ENCODE data around the gene TMEM217.

The TMEM217 gene

DNA sequence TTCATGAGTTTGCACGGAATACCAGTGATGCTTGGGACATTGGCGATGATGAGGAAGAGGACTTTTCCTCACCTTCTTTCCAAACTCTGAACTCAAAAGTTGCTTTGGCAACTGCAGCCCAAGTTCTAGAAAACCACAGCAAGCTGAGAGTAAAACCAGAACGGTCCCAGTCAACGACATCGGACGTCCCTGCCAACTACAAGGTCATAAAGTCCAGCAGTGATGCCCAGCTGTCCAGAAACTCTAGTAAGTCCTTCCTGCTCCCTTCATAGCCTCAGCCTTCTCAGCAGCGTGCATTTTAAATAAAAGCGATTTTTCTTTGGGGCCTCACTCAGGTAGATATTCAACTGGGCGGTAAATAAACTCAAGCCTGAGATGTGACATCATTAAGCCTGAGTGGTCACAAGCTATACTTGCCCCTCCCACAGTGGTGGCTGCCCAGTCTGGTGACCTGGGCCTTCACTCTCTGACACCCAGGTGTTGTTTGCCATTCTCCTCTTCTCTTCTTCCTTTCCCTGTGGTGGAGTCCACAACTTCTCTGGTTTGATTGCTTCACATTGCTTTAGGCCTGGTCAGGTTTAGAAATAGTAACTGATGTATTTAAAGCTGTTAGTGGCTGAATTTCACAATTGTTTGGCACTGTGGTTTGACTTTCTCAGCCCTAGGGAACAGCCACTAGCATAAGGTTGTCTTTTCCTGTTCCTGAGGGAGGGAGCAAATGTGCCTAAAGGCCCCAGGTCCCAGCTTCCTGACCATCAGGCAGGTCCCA, 21.6 kb upstream of the TMEM217 start:
- DNase-seq (ENCODE audit: low read depth) = no peak

DNA sequence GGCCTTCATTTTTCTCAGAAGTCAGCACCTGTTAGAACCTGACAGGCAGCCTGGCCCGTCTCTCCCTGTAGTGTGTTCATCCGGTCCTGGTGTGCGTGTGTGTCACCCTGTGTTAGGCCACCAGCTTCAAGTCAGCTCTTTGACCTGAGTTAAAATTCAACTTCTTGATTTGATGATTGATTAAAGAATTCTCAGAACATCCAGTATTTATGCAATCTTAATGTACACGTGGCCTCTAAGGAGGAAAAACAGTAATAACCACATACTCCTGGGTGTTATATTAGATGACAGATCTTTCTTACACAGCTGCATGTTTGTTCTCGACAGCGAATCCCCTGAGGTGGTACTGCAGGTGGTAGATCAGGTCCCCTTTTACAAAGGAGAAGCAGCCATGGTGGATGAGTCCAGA, 19.1 kb upstream of the TMEM217 start:
- no peak for DNase-seq (ENCODE audit: low read depth)

DNA sequence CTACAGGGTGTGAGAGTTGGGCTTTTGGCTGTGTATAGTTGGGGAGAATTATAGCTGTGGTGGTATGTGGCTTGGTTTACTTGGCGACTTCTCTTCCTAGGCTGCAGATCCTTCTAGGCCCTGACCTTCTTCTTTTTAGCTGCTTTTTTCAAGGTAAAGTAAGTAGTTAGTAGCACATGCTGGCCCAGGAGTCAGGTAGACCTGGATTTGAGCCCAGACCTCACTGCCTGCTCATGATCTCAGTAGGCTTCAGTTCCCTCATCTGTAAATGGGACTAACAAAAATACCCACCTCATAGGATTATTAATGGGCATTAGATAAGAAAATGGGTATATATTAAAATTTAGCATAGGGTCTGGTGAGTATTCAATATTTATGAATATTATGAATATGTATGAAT, 17.4 kb upstream of the TMEM217 start:
- no peak for DNase-seq (ENCODE audit: low read depth)

DNA sequence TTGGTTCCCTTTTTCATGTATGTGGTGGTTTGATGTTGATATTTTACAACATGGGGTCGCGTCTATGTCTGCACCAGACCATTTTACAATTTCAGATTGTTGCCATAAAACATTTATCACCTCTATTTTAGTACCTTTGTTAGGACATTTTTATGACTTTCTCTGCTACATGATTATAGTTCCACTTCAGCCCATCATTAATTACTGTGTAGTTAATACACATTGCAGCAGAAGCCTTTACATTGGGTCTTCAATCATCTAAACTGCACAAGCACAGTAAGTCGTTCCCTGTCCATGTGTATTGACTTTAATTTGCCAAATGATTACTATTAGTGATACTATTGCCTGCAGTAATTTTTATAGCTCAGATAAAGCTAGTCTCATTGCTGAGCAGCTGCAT, 15.7 kb upstream of the TMEM217 start:
- no peak for DNase-seq (ENCODE audit: low read depth)

DNA sequence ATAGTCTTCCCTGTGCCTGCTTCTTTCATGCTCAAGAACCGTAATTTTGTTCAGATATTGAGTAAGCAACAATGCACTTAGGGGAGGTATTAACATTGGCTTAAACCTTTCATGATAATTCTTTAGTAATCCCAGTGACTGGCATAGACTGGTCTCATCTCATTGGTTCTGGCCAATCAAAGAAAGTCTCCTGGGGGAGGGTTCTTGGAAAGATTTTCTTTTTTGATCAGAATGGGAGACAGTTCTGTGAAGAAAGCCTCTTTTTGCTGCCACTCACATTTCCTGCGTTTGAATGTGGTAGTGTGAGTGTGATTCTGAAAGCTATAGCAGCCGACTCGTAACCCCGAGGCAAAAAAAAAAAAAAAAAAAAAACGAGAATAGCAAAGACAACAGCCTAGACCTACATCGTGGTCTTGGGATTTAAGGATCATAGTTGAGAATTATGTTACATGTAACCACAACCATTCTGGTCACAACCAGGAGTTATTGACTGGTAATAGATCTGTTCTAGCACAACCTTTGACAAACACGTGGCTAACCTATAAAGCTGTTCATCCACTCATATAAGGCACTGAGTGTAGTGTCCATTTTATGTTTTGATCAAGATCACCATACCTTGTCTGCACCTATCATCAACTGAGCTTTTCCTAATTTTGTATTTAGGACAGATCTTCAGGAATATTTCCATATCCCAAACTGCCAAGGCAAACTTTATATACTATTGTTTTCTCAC, 15.1 kb upstream of the TMEM217 start:
- no peak for DNase-seq (ENCODE audit: low read depth)

DNA sequence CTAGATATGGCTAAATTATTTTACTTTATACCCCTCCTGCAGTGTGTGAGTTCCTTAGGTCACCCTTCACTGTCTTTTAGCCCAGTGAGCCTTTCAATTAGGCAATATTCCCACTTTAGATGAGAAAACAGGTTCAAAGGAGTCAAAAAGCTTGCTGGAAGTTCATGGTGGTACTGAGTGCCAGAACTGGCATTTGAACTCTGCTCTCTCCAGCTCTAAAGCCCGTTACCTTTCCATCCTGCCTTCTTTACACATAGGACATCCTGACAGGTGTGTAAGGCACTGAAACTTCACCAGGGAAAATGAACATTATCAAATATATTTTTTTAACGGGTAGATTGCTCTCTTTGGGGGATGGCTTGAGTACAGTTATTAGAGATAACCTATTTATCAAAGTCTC, 11.2 kb upstream of the TMEM217 start:
- DNase-seq (ENCODE audit: low read depth) = no peak

DNA sequence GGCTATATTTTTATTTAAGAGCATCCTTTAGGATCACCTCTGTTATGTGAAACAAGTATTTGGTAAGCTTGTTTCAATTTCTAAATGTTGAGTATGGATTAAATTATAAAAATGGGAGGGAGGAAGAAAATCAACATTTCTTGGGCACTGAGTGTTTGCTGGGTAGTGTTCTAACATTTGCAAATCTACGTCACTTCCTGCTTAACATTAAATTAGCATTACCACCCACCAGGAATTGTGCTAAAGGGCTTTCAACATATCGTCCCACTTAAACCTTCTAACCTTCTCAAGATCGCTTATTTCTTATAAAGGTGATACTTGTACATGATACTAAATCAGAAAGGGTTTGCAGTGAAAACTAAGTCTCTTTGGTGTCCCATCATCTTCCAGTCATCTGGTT, 7.9 kb upstream of the TMEM217 start:
- no peak for DNase-seq (ENCODE audit: low read depth)

DNA sequence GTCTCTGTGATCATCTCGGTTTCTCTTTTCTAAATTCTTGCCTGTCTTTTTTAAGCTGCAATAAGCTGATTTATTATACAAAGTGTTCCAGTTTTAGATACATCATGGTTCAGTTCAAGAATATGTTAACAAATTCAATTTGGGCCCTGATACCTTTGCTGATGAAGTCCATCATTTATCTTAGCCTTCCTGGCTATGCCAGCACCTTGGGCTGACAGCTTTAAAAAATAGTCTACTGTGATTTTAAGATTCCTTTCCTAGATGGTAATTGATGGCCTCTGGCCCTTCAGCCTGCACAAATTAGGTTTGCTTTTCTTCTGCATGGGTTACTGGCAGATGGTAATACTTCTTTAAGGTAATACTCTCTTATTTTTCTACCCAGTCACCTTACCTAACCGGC, 7.1 kb upstream of the TMEM217 start:
- DNase-seq (ENCODE audit: low read depth) = no peak

DNA sequence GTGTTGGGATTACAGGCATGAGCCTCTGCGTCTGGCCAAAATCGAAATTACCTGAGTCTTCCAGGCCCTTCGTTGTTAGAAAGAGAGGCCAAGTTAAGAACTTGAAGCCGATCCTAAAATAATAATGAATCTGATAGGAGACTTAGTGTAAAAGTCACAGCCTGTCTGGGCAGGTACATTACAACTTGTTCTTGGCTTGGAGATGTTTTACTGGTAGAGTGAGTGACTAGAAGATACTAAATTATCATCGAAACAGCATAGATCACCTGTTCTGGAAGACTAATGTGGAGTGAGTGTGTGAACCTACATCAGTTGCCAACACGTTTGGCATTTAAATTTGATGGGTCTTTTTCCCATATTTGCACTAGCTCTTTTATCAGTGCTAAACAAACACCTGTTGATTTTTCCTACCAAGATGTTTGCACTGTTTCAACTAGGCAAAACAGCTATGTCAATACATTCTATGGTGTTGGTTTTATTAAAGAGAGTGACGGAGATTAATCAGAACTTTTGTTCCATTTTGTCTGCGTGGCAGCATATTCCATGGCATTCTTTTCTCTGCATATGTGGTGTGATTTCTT, 4.6 kb upstream of the TMEM217 start:
- DNase-seq (ENCODE audit: low read depth) = no peak

DNA sequence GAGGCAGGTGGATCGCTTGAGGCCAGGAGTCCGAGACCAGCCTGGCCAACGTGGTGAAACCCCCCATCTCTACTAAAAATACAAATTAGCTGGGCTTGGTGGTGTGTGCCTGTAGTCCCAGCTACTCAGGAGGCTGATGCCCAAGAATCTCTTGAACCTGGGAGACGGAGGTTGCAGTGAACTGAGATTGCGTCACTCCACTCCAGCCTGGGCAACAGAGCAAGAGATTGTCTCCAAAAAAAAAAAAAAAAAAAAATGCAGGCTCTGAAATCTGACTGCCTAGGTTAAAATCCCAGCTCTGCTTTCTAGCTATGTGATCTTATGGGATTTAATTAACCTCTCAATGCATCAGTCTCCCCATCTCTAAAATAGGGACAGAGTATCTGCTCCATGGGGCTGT, 3.3 kb upstream of the TMEM217 start:
- DNase-seq (ENCODE audit: low read depth) = no peak

DNA sequence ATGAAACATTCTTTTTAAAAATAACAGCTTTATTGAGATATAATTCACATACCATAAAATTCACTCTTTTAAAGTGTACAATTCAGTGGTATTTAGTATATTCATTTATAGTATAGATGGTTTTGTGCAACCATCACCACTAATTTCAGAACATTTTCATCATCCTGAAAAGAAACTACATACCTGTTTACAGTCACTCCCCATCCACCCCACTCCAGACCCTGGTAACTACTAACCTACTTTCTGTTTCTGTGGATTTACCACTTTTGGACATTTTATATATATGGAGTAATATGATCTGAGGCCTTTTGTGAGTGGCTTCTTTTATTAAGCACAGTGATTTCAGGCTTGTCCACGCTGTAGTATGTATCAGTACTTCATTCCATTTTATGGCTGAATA, 2.5 kb upstream of the TMEM217 start:
- DNase-seq (ENCODE audit: low read depth) = no peak

DNA sequence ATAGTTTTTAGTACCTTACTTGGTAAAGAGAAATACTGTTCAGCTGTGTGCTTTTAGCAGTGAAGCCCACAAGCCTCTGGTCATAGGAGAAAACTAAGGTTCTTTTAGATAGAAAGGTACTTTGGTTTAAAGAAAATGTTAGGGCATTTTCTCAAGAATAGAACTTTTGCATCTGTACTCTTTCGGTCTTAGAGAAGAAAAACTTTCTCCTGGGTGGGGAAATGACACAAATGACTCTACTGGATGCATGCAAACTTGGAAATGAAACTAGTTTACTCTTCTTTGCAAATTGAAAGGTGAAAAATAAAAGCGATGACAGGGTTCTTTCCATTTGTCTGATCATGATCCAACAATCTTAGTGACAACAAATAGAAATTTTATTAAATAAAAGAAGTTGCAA, 2.1 kb upstream of the TMEM217 start:
- no peak for DNase-seq (ENCODE audit: low read depth)

DNA sequence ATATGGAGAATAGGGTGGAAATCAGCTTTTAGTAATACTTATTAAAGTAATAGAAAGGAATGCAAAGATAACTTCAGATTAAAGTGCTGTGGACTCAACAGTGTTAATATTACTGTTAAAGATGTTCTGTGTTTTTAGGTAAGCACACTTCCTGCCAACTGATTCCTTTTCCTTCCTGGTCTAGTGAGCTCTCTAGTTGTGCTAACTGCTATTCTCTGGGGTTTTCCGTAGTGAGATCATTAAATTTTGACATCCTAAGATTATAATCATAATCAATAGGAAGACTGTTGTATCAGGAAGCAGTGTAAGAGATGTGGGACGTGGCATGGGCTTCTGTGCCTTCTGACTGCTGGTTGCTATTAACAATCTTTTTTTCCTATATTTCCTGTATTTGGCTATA, 1.2 kb upstream of the TMEM217 start:
- no peak for DNase-seq (ENCODE audit: low read depth)

DNA sequence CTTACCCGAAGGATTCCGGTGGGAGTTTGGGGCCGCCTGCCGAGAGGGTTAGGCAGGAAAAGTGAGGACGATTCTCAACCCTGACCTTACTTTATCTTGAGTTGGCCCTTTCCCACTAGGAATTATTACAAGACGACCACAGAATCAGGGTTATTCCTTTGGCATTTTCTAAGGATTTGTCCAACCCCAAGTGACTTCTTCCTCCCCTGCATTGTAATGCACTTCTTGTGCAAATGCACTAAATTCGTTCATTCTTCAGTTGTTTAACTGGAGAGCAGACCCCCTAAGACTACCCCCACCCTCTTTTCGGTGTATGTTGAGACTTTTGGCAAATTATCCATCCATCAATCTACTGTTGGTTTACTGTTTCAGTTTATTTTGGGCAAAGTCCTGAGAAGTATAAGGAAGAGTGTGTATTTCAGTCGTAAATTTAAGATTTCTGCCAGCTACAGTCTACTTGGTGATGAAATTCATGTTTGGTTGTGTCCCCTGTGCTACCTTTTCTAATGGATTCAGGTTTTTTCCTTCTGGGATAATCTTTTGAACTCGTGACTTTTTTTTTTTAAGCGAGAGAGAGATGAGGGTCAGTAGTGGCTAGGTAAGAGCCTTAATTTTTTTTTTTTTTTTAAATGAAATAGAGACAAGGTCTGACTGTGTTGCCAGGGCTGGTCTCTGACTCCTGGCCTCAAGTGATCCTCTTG, 611 bp upstream of the TMEM217 start:
- DNase-seq (ENCODE audit: low read depth) = no peak

DNA sequence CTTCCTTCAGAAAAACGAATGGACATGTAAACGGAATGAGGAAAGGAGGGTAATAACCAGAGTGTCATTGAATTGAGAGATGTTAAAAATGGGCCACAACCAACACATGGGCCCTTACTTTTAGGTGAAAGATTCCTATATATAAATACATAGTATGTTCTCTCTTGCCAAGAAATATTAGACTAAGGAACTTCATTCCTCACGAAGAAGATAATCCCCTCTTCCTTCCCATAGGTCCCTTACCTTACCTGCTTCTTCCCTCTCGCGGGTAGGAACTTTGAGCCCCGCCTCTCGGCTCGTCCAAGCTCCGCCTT, 667 bp downstream of the TMEM217 start:
- no peak for DNase-seq (ENCODE audit: low read depth)

DNA sequence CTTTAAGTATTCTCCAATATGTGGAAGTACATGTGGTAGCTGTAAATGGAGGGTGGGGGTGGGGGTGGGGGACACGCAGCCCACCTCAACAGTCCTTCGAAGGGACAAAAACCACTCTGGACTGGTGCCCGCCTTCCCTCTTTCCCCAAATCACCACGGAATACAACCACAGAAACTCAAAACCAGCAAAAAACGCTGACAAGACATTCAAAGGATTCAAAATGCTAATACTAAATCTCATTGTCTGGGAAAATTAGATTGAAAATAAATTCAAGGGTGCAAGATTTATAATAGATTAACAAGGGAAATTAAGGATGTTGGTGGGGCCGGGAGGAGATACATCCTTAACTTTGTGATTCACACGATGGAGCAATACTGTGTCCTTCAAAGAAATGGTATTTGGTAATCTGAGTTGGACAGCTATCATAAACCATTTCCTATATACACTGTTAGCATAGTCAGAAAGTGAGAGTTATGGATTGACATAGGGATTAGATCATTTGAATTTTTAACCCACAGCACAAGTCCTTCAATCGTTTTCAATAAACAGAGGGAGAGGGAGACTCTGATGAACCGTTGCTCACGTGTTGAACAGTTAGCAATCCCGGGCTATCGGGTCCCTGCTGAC, 1.1 kb downstream of the TMEM217 start:
- no peak for DNase-seq (ENCODE audit: low read depth)

DNA sequence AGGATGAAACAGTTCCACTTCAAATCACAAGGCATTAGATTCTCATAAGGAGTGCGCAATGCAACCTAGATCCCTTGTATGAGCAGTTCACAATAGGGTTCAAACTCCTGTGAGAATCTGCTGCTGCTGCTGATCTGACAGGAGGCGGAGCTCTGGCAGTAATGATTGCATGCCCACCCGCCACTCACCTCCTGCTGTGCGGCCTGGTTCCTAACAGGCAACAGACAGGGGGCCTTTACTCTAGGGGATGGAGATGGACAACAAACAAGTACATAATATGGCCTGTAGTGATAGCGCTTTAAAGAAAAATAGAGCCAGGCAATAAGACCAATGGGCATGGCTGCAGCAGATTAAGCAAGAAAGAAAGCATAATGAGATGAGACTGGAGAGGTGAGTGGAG, 3.1 kb downstream of the TMEM217 start:
- DNase-seq (ENCODE audit: low read depth) = no peak

DNA sequence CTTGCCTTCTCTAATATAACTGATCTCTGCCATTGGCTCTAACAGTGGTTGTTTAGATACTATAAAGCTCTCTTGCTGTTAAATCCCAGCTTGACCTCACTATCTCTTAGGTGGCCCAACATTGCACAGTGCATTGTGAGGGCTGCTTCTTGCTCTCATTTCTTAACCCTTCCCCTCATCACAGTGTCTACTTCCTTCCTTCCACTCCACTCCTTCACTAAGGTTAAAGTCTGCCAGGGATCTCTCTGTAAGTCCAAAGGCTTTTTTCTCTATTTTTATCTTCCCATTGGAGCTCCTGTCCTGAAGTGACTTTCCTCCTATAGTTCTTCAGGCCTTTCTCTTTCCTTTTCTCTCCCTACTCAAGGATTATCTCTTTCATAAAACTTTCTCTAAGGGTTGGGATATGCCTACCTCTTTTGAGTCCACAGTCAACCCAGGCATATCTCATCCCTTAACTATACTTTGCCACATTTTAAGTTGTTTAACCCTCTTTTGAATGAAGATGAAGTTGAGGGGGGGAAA, 4.4 kb downstream of the TMEM217 start:
- DNase-seq (ENCODE audit: low read depth) = no peak

DNA sequence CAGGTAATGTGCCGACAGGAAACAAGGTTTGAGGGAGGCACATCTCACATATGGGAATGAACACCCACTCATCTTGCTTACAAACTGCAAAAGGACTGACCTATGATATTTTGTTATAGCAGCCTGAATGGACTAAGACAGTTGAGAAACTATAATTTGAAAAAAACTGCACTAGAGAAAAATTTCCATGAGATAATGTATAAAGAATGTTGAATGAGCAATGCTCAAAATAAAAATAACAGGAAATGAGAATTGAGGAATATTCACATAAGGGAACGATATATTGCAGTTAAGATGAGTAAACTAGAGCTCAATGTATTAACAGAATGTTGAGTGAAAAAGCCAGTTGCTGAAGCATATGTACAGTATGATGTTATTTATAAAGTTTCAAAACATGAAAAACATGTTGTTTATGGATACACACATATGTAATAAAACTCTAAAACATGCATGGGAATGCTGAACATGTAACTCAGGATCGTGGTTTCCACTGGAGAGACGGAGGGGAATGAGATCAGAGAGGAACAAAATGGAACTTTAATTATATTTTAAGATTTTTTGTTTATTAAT, 6.6 kb downstream of the TMEM217 start:
- no peak for DNase-seq (ENCODE audit: low read depth)

DNA sequence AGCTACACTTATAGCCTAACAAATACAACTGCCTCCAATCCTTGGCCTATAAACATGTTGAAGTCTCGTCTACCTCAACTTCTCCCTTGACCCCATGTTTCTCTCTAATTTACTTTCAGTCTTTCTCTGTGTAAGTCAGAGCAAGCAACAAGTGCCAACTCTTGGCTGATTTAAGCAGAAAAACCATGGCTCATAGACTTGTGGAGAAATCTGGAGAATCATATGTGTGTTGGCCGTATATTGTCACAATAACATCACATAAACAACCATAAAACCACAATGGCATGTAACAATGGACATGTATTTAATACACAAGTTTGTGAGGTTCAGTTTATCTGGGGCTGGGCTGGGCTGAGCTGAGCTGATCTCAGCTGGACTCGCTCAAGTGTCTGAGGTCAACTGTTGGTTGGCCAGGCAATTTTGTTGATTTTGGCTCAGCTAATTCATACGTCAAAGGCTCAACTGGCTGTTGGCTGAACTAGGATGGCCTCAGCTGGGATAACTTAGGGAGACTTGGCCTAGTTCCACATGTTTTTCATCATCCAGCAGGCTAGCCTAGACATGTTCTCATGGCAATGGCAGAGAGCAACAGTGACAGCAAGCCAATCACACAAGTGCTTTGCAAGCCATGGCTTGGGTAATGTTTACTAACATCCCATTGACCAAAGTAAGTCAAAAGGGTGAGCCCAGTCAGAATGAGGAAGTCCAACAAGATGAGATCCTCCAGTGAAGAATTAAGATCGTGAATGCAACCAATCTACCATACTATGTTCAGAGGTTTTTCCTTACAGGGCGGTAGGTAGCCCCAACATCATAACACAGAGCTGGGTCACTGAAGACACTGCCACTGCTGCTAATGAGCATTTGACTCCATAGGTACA, 13.3 kb downstream of the TMEM217 start:
- DNase-seq (ENCODE audit: low read depth) = peak; percentile 98

DNA sequence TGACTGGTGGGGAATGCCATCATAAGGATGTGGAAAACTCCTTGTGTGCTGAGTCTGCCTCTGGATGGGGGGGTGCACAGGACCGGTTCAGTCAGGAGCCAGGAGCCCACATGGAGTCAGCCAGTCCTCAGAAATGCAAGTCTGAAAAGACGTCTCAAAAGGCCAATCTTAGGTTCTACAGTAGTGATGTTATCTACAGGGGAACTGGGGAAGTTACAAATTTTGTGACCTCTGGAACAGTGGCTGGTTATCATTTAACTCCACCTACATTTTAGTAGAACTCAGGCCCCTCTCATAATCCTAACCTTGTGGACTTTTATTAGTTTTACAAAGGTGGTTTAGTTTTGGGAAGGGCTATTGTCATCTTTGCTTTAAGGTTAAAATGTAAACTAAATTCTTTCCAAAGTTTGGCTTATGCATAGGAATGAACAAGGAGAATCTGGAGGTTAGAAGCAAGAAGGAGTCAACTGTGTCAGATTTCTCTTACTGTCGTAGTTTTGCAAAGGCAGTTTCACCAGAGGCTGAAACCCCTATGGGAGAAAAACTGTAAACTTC, 14.1 kb downstream of the TMEM217 start:
- DNase-seq (ENCODE audit: low read depth) = no peak
